HG03095 (cell line): ENCODE data around the gene LIPH.
"Not testable (repeated sequence)": the region's sequence is repeated elsewhere in the genome, so short reads cannot be mapped to it uniquely, and the experiment has no call there.

Experiments
- ATAC-seq: cut with Tn5 transposase; IDR thresholded peaks from one replicate; pipeline ENCODE4 v1.9.1; 2021; ENCODE audit warnings: moderate library complexity; ENCODE audit not compliant: unreplicated experiment

LIPH gene

DNA sequence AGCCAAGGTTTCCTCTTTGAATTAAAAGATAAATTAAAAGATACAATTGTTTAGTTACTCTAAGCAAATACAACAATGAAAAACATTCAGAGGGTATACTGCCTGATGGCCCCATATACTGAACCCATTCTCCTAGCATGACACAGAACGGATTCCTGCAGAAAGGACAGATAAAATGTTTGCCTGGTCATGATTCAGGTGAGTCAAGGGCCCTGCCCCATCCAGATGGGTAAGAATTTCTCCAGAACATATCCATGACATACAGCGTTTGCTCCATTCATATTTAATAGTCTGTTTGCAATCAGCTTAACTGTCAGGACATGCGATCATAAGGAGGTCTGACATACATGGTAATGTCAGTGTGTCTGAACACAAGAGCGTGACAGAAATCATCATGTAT lies 62.1 kb downstream of the LIPH start:
- no peak for ATAC-seq

DNA sequence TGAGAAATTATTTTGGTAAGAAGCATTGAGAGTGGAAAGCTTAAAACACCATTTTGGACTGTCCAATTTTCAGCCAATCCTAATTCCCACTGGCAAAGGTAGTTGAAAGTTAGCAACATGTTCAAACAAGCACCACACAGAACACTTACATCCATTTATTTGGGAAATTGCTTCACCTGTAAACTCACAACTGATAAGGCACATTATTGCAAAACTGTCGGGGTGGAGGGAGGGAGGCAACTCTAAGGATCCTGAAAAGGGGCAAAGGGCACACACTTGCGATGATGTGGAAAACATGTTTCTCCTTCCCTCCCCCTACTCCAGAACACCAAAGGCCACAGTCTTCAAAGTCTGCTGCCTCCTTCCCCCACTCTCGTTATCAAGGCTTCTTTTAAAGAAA lies 62.9 kb downstream of the LIPH start:
- ATAC-seq: no peak

DNA sequence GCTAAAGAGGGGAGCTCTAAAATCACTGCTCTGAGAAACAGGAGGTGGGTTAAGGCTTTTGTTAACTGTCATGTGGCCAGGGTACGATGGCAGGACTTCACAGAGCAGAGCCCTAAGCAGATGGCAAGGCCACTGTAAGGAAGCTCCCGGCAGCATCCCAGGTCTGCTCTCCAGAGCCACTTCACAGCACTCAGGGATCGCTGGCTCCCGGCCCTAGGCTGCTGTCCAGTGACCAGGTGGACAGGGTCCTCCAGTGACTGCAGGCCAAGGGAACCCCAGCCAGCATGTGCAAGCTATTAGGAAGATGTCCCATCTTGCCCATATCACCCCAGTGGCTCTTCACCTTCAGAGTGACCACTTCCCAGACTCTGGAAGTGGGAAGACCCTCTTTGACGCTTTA lies 63.9 kb downstream of the LIPH start:
- no peak for ATAC-seq

GRCh38 chr3:185486394-185486793 lies 66.0 kb downstream of the LIPH start:
- ATAC-seq: no peak

DNA sequence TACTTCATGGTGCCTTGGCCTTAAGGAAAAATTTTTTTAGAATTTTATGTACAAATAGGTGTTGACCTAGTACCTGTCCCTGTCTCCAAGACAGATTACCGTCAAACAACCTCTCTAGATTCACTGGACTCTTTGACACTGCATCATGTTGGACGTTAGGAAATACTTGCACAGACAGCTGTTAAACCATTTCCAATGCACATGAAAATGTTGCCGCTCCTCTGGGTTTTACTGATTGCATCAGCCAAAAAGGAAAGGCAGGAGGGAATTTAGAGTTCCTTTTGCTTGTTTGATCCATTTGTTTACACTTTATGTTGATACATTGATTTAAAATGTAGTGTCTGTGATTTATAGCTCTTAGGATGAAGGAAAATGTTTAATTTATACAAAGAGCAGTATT lies 68.1 kb downstream of the LIPH start:
- no peak for ATAC-seq

GRCh38 chr3:185479373-185479945 lies 72.9 kb downstream of the LIPH start:
- no peak for ATAC-seq

DNA sequence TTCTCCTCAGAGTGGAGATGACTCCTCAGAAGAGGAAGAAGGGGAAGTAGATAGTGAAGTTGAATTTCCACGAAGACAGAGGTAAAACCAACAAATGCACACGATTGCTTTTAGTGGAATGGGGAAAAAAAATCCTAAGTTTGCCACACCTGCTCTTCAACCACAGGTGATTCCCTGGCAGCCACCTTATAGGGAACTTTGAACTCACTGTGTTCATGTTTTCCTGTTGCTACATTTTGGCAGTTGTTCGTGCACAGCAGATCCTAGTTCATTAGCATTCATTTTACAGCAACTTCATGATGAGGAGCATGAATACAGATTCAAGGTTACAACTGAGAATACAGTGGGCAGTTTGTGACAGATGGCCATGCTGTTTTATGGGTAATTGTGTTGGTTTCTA lies 75.1 kb downstream of the LIPH start:
- ATAC-seq: no peak

DNA sequence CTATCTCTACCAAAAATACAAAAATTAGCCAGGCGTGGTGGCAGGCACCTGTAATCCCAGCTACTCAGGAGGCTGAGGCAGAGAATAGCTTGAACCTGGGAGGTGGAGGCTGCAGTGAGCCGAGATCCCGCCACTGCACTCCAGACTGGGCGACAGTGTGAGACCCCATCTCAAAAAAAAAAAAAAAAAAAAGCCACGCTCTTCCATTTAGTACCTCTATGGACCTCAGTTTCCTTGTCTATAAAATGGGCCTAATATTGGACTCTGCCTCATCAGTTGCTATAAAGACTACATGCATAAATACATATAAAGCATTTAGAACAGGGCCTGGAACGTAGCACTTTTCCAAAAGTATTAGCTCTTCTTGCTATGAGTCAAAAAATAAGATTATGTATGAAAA lies 77.5 kb downstream of the LIPH start:
- not testable (repeated sequence) for ATAC-seq

DNA sequence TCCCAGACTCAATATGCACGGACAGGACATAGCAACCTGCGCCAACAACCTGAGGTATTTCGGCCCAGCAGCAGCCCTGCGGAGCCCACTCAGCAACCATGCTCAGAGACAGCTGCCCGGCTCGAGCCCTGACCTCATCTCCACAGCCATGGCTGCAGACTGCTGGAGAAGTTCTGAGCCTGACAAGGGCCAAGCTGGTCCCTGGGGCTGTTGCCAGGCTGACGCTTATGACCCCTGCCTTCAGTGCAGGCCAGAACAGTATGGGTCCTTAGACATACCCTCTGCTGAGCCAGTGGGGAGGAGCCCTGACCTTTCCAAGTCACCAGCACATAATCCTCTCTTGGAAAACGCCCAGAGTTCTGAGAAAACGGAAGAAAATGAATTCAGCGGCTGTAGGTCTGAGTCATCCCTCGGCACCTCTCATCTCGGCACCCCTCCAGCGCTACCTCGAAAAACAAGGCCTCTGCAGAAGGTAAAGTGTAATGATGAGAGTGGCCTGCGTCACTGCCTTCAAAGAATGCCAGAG lies 79.0 kb downstream of the LIPH start:
- no peak for ATAC-seq

DNA sequence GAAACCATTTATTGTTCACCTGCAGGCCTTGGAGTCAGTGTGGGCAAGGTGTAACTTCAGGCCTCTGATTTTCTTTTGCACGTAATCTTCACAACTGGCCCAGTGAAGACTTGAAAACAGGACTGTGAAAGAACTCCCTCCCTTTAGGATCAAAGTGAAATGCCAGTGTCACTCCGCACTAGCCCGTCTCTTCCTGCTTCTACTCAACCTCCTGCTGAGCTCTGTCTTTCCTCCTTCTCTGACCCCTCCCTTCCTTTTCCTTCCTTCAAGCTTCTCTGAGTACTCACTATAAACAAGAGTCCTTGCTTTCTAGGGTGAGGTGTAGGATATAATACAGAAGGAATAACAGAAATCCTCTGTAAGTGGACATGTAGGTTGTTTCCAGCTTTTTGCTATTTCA lies 82.1 kb downstream of the LIPH start:
- ATAC-seq: no peak

DNA sequence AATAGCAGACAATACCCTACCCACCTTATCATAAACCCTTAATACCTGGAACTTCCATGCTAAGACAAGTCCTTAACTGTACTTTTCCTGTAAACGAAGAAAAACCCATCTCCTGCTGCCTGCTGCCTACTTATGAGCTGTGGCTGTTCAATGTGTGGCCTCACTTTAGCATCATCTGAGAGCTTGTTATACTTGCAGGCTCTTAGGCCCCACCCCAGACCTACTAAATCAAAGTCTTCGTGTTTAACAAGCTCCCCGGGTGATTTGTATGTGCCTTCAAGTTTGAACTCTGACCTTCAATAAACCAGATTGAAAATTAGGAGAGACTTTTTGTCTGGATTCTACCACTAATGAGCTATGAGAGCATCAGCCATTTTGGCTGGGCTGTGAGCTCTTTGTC lies 82.8 kb downstream of the LIPH start:
- no peak for ATAC-seq

DNA sequence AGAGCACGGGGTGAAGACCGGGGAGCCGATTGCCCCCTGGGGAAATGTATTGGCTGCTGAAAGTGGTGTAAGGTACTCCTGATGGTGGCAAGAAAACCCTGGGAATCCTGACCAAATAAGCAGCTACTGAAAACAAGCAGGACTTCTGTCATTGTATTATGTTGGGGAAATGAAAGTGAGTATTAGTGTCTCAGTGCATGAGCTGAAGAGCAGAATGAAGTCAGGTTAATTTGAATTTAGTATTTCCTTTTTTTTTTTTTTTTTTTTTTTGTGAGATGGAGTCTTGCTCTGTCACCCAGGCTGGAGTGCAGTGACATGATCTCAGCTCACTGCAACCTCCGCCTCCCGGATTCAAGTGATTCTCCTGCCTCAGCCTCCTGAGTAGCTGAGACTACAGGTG lies 86.3 kb downstream of the LIPH start:
- ATAC-seq: not testable (repeated sequence)

- ATAC-seq: no peak
Observed at GRCh38 chr3:185465471-185465870, 86.9 kb downstream of the LIPH start.

GRCh38 chr3:185460719-185461350 lies 91.6 kb downstream of the LIPH start:
- no peak for ATAC-seq

DNA sequence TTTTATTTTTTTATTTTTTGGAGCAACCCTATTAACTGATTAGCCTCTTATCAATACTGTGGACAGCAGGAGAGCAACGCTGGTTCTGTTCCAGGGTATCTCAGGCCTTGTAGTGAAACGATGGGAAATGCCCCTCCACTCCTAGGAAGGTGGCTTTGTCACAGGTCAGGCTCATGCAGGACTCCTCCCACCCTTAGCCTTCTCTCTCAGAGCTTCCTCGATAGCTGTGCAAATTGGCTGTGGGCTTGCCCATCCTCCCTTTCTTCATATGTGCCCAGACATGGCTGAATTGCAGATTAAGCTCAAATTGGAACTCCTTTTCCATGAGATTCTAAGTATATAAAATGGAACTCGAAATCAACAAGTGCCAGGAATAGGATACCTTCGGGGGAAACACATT lies 92.1 kb downstream of the LIPH start:
- no peak for ATAC-seq

DNA sequence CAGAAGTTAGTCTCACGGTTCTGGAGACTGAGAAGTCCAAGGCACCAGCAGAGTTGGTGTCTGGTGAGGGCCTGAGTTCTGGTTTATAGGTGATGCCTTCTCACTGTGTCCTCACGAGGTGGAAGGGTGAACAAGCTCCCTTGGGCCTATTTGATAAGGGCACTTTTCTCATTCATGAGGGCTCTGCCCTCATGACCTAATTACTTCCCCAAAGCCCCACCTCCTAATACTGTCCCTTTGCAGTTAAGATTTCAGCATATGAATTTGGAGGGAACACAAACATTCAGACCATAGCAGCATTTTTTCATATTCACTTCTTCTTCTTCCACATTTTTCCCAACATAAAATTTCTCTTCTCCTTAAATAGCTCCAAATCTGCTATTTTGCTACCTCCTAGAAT lies 95.0 kb downstream of the LIPH start:
- ATAC-seq: no peak
